Measurements from ENCODE around the gene VAV3. TPM values are rescaled to one million over a fixed set of nuclear protein-coding genes. Genes with fewer than 3 reads are reported as not detected.

Gene VAV3
- total RNA-seq, 2 donors from 2014 or later: 73.0 to 135 TPM

DNA sequence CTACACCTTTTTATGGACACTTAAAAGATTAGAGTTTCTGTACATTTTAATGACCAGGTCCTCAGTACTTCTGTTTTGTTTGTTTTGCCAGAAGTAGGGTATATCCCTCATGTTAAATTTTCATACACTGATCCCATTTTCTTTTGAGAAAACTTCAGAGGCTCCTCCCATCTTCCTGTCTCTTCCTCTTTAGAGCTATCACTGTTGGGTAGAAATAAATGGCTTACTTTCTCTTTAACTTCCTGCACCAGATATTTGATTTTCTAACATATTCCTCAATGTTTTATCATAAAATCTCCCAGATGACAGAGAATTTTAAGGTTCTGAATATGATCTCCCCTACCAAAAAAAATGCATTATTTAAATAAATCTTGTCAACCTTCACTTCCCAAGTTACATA lies 23.4 kb downstream of the VAV3 start:
- H3K27ac ChIP-seq: no peak overlapping the region

DNA sequence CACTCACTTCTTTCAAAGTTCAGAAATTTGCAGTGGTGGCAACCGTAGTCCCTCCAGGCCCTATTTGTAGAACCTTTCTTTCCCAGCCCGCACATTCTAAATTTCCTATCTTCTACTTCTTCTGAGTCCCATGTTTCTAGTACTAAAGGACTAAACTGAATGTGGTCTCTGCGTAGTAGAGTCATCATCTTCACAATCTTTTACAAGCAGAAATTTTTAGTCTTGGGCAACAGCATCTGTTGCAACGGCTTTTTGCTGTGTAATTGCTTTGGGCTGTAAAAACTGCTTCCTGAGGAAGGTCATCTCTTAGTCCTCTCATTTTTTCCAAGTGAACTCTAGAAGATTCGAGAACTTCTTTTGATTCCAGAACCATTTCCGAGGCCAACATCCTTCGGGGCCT lies 23.9 kb downstream of the VAV3 start:
- Histone ChIP-seq H3K9me3 (no peaks in the 10 kb centered on the region), H3K4me1 (no peaks in the 10 kb centered on the region), H3K4me3 (no peak overlapping the region), H3K9ac (ENCODE audit: low read depth in 2 of 2, low read length in 2 of 2) (no peak overlapping the region), H3K27me3 (no peaks in the 10 kb centered on the region), H3K36me3 (no peaks in the 10 kb centered on the region), H3K27ac (no peak overlapping the region)
- intact Hi-C loops (cut with DNase I): no loop called here
- TF ChIP-seq, protein P1, sequence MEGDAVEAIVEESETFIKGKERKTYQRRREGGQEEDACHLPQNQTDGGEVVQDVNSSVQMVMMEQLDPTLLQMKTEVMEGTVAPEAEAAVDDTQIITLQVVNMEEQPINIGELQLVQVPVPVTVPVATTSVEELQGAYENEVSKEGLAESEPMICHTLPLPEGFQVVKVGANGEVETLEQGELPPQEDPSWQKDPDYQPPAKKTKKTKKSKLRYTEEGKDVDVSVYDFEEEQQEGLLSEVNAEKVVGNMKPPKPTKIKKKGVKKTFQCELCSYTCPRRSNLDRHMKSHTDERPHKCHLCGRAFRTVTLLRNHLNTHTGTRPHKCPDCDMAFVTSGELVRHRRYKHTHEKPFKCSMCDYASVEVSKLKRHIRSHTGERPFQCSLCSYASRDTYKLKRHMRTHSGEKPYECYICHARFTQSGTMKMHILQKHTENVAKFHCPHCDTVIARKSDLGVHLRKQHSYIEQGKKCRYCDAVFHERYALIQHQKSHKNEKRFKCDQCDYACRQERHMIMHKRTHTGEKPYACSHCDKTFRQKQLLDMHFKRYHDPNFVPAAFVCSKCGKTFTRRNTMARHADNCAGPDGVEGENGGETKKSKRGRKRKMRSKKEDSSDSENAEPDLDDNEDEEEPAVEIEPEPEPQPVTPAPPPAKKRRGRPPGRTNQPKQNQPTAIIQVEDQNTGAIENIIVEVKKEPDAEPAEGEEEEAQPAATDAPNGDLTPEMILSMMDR (IDR thresholded peaks at IDR 0.05): no peak
- no peak for DNase-seq

More for the DNA sequence above, 23.4 kb downstream of the VAV3 start:
- TF ChIP-seq, protein P1 (IDR thresholded peaks at IDR 0.05): no peak
- no peaks in the 10 kb centered on the region for H3K27me3 ChIP-seq
- intact Hi-C loops (cut with DNase I): no loop called here
- H3K9me3 ChIP-seq: no peaks in the 10 kb centered on the region
- no peaks in the 10 kb centered on the region for H3K4me1 ChIP-seq
- no peak overlapping the region for H3K9ac ChIP-seq (ENCODE audit: low read depth in 2 of 2, low read length in 2 of 2)
- H3K4me3 ChIP-seq: no peak overlapping the region
- no peaks in the 10 kb centered on the region for H3K36me3 ChIP-seq
- no peak for DNase-seq

DNA sequence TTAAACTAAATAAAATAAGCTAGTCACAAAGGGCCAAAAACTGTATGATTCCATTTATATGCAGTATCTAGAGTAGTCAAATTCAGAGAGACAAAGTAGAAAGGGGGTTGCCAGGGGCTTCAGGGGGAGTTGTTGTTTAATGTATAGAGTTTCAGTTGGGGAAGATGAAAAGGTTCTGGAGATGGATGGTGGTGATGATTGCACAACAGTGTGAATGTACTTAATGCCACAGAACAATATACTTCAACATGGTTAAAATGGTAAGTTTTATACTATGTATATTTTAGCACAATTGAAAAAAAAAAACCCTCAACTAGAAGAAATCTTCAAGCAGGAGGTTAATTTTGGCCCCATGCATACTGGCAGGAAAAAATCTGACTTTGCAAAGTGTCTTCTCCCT lies 24.3 kb downstream of the VAV3 start:
- H3K27me3 ChIP-seq: no peaks in the 10 kb centered on the region
- intact Hi-C loops (cut with DNase I): no loop called here
- H3K27ac ChIP-seq: no peak overlapping the region
- H3K4me1 ChIP-seq: no peaks in the 10 kb centered on the region
- TF ChIP-seq, protein P1 (IDR thresholded peaks at IDR 0.05): no peak
- H3K4me3 ChIP-seq: no peak overlapping the region
- H3K9ac ChIP-seq (ENCODE audit: low read depth in 2 of 2, low read length in 2 of 2): no peak overlapping the region
- H3K9me3 ChIP-seq: no peaks in the 10 kb centered on the region
- H3K36me3 ChIP-seq: no peaks in the 10 kb centered on the region
- no peak for DNase-seq

DNA sequence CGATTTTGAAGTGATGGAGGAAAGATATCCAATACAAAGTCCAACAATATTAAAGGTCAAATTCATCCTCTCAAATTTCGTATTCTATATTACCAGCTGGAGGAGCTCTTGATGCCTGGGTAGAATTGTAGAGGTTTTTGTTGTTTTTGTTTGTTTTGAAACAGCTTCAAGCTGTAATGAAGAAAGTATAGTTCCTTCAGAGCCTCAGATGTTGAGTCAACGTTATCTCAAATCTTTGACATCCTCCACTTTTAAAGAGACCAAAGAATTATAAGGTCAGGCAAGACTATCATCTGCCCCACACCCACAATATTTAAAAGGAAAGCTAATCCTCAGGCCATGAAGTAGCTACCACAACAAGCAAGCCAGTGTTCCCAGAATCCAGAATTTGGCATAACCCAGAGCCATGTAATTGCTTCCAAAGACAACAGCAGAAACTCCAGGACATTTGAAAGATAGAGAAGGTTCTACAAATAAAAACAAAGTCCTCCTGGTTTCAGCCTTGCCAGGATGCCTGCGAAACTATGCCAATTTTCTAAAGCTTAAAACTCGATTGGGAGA lies 24.9 kb downstream of the VAV3 start:
- TF ChIP-seq, protein P1 (IDR thresholded peaks at IDR 0.05): no peak
- Histone ChIP-seq H3K4me3 (no peak overlapping the region), H3K36me3 (no peaks in the 10 kb centered on the region), H3K9me3 (no peaks in the 10 kb centered on the region), H3K27ac (no peak overlapping the region), H3K27me3 (no peaks in the 10 kb centered on the region), H3K9ac (ENCODE audit: low read depth in 2 of 2, low read length in 2 of 2) (no peak overlapping the region), H3K4me1 (no peaks in the 10 kb centered on the region)
- no peak for DNase-seq
- intact Hi-C loops (cut with DNase I): no loop called here

DNA sequence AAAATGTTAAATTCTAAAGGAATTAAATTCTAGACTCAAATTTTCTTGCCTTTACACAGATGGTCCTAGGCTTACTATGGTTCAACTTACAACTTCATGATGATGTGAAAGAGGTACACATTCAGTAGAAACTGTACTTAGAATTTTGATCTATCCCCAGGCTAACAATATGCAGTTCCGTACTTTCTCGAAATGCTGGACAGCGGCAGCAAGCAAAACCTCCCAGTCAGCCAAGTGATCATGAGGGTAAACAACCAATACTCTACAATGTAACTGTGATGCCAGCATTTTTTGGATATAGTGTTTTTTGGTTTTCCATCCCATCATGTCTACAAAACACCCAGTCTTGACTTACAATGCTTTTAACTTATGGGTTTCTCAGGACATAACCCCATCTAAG lies 25.7 kb downstream of the VAV3 start:
- no peak for DNase-seq
- Histone ChIP-seq H3K9ac (ENCODE audit: low read depth in 2 of 2, low read length in 2 of 2) (no peak overlapping the region), H3K4me1 (no peaks in the 10 kb centered on the region), H3K36me3 (no peaks in the 10 kb centered on the region), H3K27ac (no peak overlapping the region), H3K27me3 (no peaks in the 10 kb centered on the region), H3K4me3 (no peak overlapping the region), H3K9me3 (no peaks in the 10 kb centered on the region)
- TF ChIP-seq, protein P1 (IDR thresholded peaks at IDR 0.05): no peak
- intact Hi-C loops (cut with DNase I): no loop called here

Measured in colonic mucosa (tissue), 4 donors.